ENCODE data around the gene ZFYVE26.

GRCh38 chr14:67859169-67859749 is 42.9 kb upstream of the ZFYVE26 start:
- TF ChIP-seq CTCF (IDR thresholded peaks at IDR 0.05): no peak
- no peak for TF ChIP-seq POLR2A (IDR thresholded peaks at IDR 0.05)
